ENCODE results near the gene CYP39A1.
A peak's percentile ranks its signal among the peaks of the same experiment; 100 is the strongest.

CYP39A1 gene

GRCh38 chr6:46652603-46653438 lies at the start of gene CYP39A1, which contains the start of gene SLC25A27:
TSS of gene CYP39A1 (minus strand) at chr6:46652818. CDS start at chr6:46652582, 236 bp downstream.
TSS of gene SLC25A27 (plus strand) at chr6:46652975. CDS start at chr6:46653193, 218 bp downstream.
- DNase-seq (ENCODE audit: low read depth in 3 of 3) = peak; percentile 56 to 71 (median 68)

- DNase-seq (ENCODE audit: low read depth in 3 of 3) = no peak
Observed at GRCh38 chr6:46699970-46700369, 47.4 kb upstream of the CYP39A1 start.

GRCh38 chr6:46690911-46691451 lies 38.4 kb upstream of the CYP39A1 start:
- DNase-seq (ENCODE audit: low read depth in 3 of 3) = no peak

- no peak for DNase-seq (ENCODE audit: low read depth in 3 of 3)
Observed at GRCh38 chr6:46690141-46690755, 37.6 kb upstream of the CYP39A1 start.

- DNase-seq (ENCODE audit: low read depth in 3 of 3) = no peak
Observed at GRCh38 chr6:46689657-46690056, 37.0 kb upstream of the CYP39A1 start.

- no peak for DNase-seq (ENCODE audit: low read depth in 3 of 3)
Observed at GRCh38 chr6:46688966-46689335, 36.3 kb upstream of the CYP39A1 start.

GRCh38 chr6:46688117-46688965 lies 35.7 kb upstream of the CYP39A1 start:
- no peak for DNase-seq (ENCODE audit: low read depth in 3 of 3)

GRCh38 chr6:46687619-46688097 lies 35.0 kb upstream of the CYP39A1 start, which contains the start of gene TDRD6:
TSS of gene TDRD6 (plus strand) at chr6:46687885. CDS start at chr6:46688129, 244 bp downstream.
- DNase-seq (ENCODE audit: low read depth in 3 of 3) = no peak

GRCh38 chr6:46684771-46685170 lies 32.2 kb upstream of the CYP39A1 start:
- no peak for DNase-seq (ENCODE audit: low read depth in 3 of 3)

- no peak for DNase-seq (ENCODE audit: low read depth in 3 of 3)
Observed at GRCh38 chr6:46677314-46677654, 24.7 kb upstream of the CYP39A1 start.

- no peak for DNase-seq (ENCODE audit: low read depth in 3 of 3)
Observed at GRCh38 chr6:46676604-46677313, 24.1 kb upstream of the CYP39A1 start.

GRCh38 chr6:46674410-46674809 lies 21.8 kb upstream of the CYP39A1 start:
- no peak for DNase-seq (ENCODE audit: low read depth in 3 of 3)

GRCh38 chr6:46667377-46667776 lies 14.8 kb upstream of the CYP39A1 start:
- no peak for DNase-seq (ENCODE audit: low read depth in 3 of 3)

GRCh38 chr6:46661483-46661882 lies 8.9 kb upstream of the CYP39A1 start:
- no peak for DNase-seq (ENCODE audit: low read depth in 3 of 3)

- DNase-seq (ENCODE audit: low read depth in 3 of 3) = no peak
Observed at GRCh38 chr6:46657642-46658041, 5.0 kb upstream of the CYP39A1 start.

GRCh38 chr6:46655803-46656202 lies 3.2 kb upstream of the CYP39A1 start:
- no peak for DNase-seq (ENCODE audit: low read depth in 3 of 3)

GRCh38 chr6:46653439-46654195 lies 999 bp upstream of the CYP39A1 start:
- DNase-seq (ENCODE audit: low read depth in 3 of 3) = no peak

- no peak for DNase-seq (ENCODE audit: low read depth in 3 of 3)
Observed at GRCh38 chr6:46652232-46652602, 401 bp downstream of the CYP39A1 start.

- no peak for DNase-seq (ENCODE audit: low read depth in 3 of 3)
Observed at GRCh38 chr6:46651816-46652215, 802 bp downstream of the CYP39A1 start.

GRCh38 chr6:46651006-46651405 lies 1.6 kb downstream of the CYP39A1 start:
- DNase-seq (ENCODE audit: low read depth in 3 of 3) = no peak
